ENCODE data around the gene NUMB. TPM values are rescaled to one million over a fixed set of nuclear protein-coding genes. Genes with fewer than 3 reads are reported as not detected.

Gene NUMB
- total and polyA plus RNA-seq, 12 donors: 24.6 to 63.3 (median 48.4) TPM

GRCh38 chr14:73441286-73441685, 17.1 kb downstream of the NUMB start:
- WGBS, 4 donors: 91 to 97% (median 95%) methylated on average over 7 of the region's 7 CpGs
- intact Hi-C loops (cut with DNase I): no loop called here
- Histone ChIP-seq H3K4me3 (no peak overlapping the region), H3K4me1 (replicated peaks in 1 of 2) (peaks cover 3 to 12% of the 10 kb centered on the region in 2 donors), H3K9me3 (replicated peaks in 1 of 3) (no peaks in the 10 kb centered on the region), H3K27me3 (no peaks in the 10 kb centered on the region), H3K27ac (no peak overlapping the region), H3K36me3 (replicated peaks in 1 of 2) (no peaks in the 10 kb centered on the region)
- no peak for TF ChIP-seq CTCF (IDR thresholded peaks at IDR 0.05)
- TF ChIP-seq POLR2A (IDR thresholded peaks at IDR 0.05): no peak
- DNase-seq: no peak

DNA sequence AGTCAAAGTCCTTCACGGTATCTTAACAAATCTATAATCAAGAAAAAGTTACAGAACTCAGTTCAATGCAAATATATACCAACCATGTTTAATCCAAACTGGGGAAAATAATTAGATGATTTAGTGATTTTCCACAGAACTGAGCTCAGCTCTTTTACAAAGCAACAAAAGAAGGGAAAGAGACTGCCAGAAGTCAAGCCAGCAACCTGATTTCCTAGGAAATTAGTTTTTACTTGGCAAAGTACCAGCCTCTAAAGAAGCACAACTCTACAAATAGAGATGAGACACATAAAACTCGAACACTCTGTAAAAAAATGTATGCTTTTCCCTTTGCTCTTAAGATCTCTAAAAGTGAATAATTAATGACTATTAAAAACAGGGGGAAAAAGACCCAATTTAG, 19.4 kb downstream of the NUMB start:
- Histone ChIP-seq H3K36me3 (replicated peaks in 1 of 2) (no peaks in the 10 kb centered on the region), H3K27ac (no peak overlapping the region), H3K4me3 (no peak overlapping the region), H3K27me3 (no peaks in the 10 kb centered on the region), H3K4me1 (replicated peaks in 1 of 2) (peaks cover 0 to 12% of the 10 kb centered on the region in 2 donors), H3K9me3 (replicated peaks in 1 of 3) (no peaks in the 10 kb centered on the region)
- 54 to 86% (median 62%) methylated on average over 2 of the region's 2 CpGs for WGBS, 4 donors
- intact Hi-C loops (cut with DNase I): no loop called here
- DNase-seq: no peak
- TF ChIP-seq CTCF (IDR thresholded peaks at IDR 0.05): no peak

GRCh38 chr14:73437206-73437605, 21.1 kb downstream of the NUMB start:
- intact Hi-C loops (cut with DNase I): no loop called here
- no peaks in the 10 kb centered on the region for H3K9me3 ChIP-seq (replicated peaks in 1 of 3)
- no peaks in the 10 kb centered on the region for H3K27me3 ChIP-seq
- H3K27ac ChIP-seq: no peak overlapping the region
- no peak for DNase-seq
- H3K4me1 ChIP-seq (replicated peaks in 1 of 2): peaks cover 0 to 12% of the 10 kb centered on the region in 2 donors
- TF ChIP-seq POLR2A (IDR thresholded peaks at IDR 0.05) (no peak), CTCF (IDR thresholded peaks at IDR 0.05) (no peak)
- WGBS, 4 donors: 95 to 98% (median 96%) methylated on average over 2 of the region's 2 CpGs
- H3K4me3 ChIP-seq: no peak overlapping the region
- no peaks in the 10 kb centered on the region for H3K36me3 ChIP-seq (replicated peaks in 1 of 2)

DNA sequence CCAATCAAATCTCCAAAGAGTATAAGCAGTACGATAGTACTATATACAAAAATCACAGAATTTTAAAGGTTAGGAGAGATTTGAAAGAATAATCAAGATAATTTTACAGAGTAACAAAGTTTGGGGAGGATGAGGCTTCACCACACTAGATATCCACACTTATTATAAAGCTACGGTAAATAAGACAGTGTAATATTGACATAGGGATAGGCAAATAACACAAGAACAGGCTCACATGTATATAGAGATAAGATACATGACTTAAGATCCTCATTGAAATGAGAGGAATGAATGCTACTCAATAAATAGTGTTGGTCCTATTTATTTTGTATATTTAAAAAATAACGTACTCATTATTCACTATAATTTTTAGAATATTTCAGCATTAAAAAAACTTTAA, 26.2 kb downstream of the NUMB start:
- DNase-seq: no peak
- Histone ChIP-seq H3K27me3 (no peaks in the 10 kb centered on the region), H3K27ac (no peak overlapping the region), H3K9me3 (replicated peaks in 1 of 3) (no peaks in the 10 kb centered on the region), H3K36me3 (replicated peaks in 1 of 2) (no peaks in the 10 kb centered on the region), H3K4me3 (no peak overlapping the region), H3K4me1 (replicated peaks in 1 of 2) (peaks cover 0 to 16% of the 10 kb centered on the region in 2 donors)
- TF ChIP-seq POLR2A (IDR thresholded peaks at IDR 0.05): no peak
- TF ChIP-seq CTCF (IDR thresholded peaks at IDR 0.05): no peak
- WGBS, 4 donors: 94 to 96% (median 95%) methylated on average over 3 of the region's 3 CpGs
- intact Hi-C loops (cut with DNase I): no loop called here

Measured in adrenal gland (tissue), 12 donors.